ENCODE data around the gene NBEA.

NBEA gene

DNA sequence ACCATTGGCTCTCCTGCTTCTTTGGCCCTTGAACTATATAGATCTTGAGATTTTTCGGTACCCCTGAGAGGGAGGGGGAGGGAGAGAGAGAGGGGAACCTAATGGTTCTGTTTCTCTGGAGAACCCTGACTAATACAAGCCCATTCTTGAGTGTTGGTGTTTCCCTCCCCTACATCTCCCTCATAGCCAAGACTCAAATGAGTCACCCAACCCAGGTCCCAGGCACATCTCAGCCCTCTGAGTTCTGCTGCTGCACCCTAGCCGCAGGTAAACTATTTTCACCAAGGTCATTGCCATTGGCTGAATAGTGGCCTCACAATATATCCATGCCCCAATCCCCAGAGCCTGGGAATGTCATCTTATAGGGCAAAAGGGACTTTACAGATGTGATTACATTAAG, 760.2 kb downstream of the NBEA start:
- no peaks in the 10 kb centered on the region for H3K9me3 ChIP-seq (ENCODE audit: severe bottlenecking)
- ATAC-seq (ENCODE audit: low read depth) (no peak), DNase-seq (ENCODE audit: low spot score) (no peak)
- no peaks in the 10 kb centered on the region for H3K27me3 ChIP-seq (ENCODE audit: insufficient read depth, poor library complexity, severe bottlenecking)
- H3K27ac ChIP-seq (ENCODE audit: poor library complexity, severe bottlenecking): no peak overlapping the region
- H3K36me3 ChIP-seq (ENCODE audit: low read depth): no peaks in the 10 kb centered on the region
- no peak for TF ChIP-seq CTCF (IDR thresholded peaks at IDR 0.05; ENCODE audit: poor library complexity, severe bottlenecking)
- no peak overlapping the region for H3K4me3 ChIP-seq (ENCODE audit: severe bottlenecking)
- H3K4me1 ChIP-seq (ENCODE audit: insufficient read depth, poor library complexity, severe bottlenecking): no peaks in the 10 kb centered on the region

- ATAC-seq (ENCODE audit: low read depth) (no peak), DNase-seq (ENCODE audit: low spot score) (no peak)
- no peak for TF ChIP-seq CTCF (IDR thresholded peaks at IDR 0.05; ENCODE audit: poor library complexity, severe bottlenecking)
- Histone ChIP-seq H3K4me1 (ENCODE audit: insufficient read depth, poor library complexity, severe bottlenecking) (no peaks in the 10 kb centered on the region), H3K27ac (ENCODE audit: poor library complexity, severe bottlenecking) (no peak overlapping the region), H3K4me3 (ENCODE audit: severe bottlenecking) (no peak overlapping the region), H3K36me3 (ENCODE audit: low read depth) (no peaks in the 10 kb centered on the region), H3K9me3 (ENCODE audit: severe bottlenecking) (no peaks in the 10 kb centered on the region), H3K27me3 (ENCODE audit: insufficient read depth, poor library complexity, severe bottlenecking) (no peaks in the 10 kb centered on the region)
Measured at GRCh38 chr13:35703061-35703460, 761.0 kb downstream of the NBEA start.

DNA sequence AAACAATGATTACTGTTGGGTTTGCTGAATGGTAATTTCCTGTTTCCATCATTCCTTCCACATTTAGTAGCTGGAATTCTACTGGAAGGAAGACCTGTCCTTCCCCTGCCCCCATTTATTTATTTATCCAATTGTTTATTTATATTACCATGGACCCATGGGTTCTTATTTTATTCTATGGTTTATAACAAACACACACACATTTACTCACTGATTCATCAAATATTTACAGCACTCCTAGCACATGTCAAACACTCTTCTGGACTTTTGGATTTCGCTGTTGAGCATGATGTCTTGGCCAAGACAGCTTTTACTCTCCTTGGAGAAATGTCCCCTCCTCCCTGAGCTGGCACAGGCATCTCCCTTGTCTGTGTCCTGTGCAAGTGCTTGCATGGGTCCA, 762.3 kb downstream of the NBEA start:
- Histone ChIP-seq H3K9me3 (ENCODE audit: severe bottlenecking) (no peaks in the 10 kb centered on the region), H3K27me3 (ENCODE audit: insufficient read depth, poor library complexity, severe bottlenecking) (no peaks in the 10 kb centered on the region), H3K36me3 (ENCODE audit: low read depth) (no peaks in the 10 kb centered on the region), H3K4me3 (ENCODE audit: severe bottlenecking) (no peak overlapping the region), H3K4me1 (ENCODE audit: insufficient read depth, poor library complexity, severe bottlenecking) (no peaks in the 10 kb centered on the region), H3K27ac (ENCODE audit: poor library complexity, severe bottlenecking) (no peak overlapping the region)
- no peak for ATAC-seq (ENCODE audit: low read depth)
- TF ChIP-seq CTCF (IDR thresholded peaks at IDR 0.05; ENCODE audit: poor library complexity, severe bottlenecking): no peak
- DNase-seq (ENCODE audit: low spot score): no peak

GRCh38 chr13:35706281-35706680, 764.2 kb downstream of the NBEA start:
- no peaks in the 10 kb centered on the region for H3K4me1 ChIP-seq (ENCODE audit: insufficient read depth, poor library complexity, severe bottlenecking)
- no peak overlapping the region for H3K4me3 ChIP-seq (ENCODE audit: severe bottlenecking)
- no peak for DNase-seq (ENCODE audit: low spot score)
- H3K36me3 ChIP-seq (ENCODE audit: low read depth): no peaks in the 10 kb centered on the region
- ATAC-seq (ENCODE audit: low read depth): no peak
- TF ChIP-seq CTCF (IDR thresholded peaks at IDR 0.05; ENCODE audit: poor library complexity, severe bottlenecking): no peak
- no peaks in the 10 kb centered on the region for H3K27me3 ChIP-seq (ENCODE audit: insufficient read depth, poor library complexity, severe bottlenecking)
- no peaks in the 10 kb centered on the region for H3K9me3 ChIP-seq (ENCODE audit: severe bottlenecking)
- H3K27ac ChIP-seq (ENCODE audit: poor library complexity, severe bottlenecking): no peak overlapping the region

DNA sequence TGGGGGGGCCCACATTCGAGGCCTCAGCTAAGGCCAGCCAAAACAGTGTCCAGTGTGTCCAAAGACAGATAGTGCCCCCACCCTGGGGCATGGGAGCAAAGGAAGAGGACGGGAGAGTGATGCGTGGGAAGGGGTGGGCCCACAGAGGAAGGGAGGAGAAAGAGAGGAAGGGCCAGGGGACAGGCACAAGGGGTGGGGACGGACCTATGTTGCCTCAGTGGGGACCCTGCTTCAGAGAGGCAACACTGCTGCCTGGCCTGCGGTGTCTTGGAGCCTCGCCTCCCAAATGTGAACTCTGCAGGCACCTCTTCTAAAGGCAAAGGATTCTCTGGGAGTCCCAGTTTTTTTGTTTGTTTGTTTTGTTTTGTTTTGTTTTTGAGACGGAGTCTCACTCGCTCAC, 764.7 kb downstream of the NBEA start:
- H3K4me1 ChIP-seq (ENCODE audit: insufficient read depth, poor library complexity, severe bottlenecking): no peaks in the 10 kb centered on the region
- DNase-seq (ENCODE audit: low spot score): no peak
- no peaks in the 10 kb centered on the region for H3K27me3 ChIP-seq (ENCODE audit: insufficient read depth, poor library complexity, severe bottlenecking)
- H3K27ac ChIP-seq (ENCODE audit: poor library complexity, severe bottlenecking): no peak overlapping the region
- TF ChIP-seq CTCF (IDR thresholded peaks at IDR 0.05; ENCODE audit: poor library complexity, severe bottlenecking): no peak
- H3K9me3 ChIP-seq (ENCODE audit: severe bottlenecking): no peaks in the 10 kb centered on the region
- no peak for ATAC-seq (ENCODE audit: low read depth)
- no peak overlapping the region for H3K4me3 ChIP-seq (ENCODE audit: severe bottlenecking)
- H3K36me3 ChIP-seq (ENCODE audit: low read depth): no peaks in the 10 kb centered on the region

All from RWPE2 (cell line).